ENCODE data around the gene TSPAN15.

- no peak for TF ChIP-seq POLR2A (IDR thresholded peaks at IDR 0.05)
- no peak for TF ChIP-seq CTCF (IDR thresholded peaks at IDR 0.05)
- TF ChIP-seq POLR2AphosphoS5 (IDR thresholded peaks at IDR 0.05): no peak
Observed at GRCh38 chr10:69461243-69462025, 10.2 kb downstream of the TSPAN15 start.

Measured in breast epithelium (tissue), 3 donors.